Inferior parietal cortex (tissue), 1 donor: ENCODE results near the gene NDRG4.

Experiments used
- DNase-seq: peaks from one replicate; pipeline ENCODE4 v3.0.0-alpha.2; 2016; ENCODE audit errors: extremely low spot score

NDRG4 gene

GRCh38 chr16:58543685-58544084 lies 43.7 kb downstream of the NDRG4 start:
- no peak for DNase-seq

- no peak for DNase-seq
These were observed 48.4 kb downstream of the NDRG4 start for GRCh38 chr16:58548378-58548777.

GRCh38 chr16:58551496-58551895 lies 51.6 kb downstream of the NDRG4 start:
- no peak for DNase-seq

- DNase-seq, result no peak
These were observed 56.7 kb downstream of the NDRG4 start for GRCh38 chr16:58556678-58557077.
